Measurements from ENCODE around the gene NTRK2. TPM values are rescaled to one million over a fixed set of nuclear protein-coding genes. Genes with fewer than 3 reads are reported as not detected.
"Not testable (repeated sequence)": the region's sequence is repeated elsewhere in the genome, so short reads cannot be mapped to it uniquely, and the experiment has no call there.

NTRK2 gene
- total RNA-seq, 1 donor from 2014 or later, result 0.07 TPM

- ChIA-PET POLR2A (no interaction called here), CTCF (no interaction called here)
- DNase-seq, result no peak
- Mint-ChIP-seq H3K27me3 (no peaks in the 10 kb centered on the region), H3K4me1 (no peaks in the 10 kb centered on the region), H3K4me3 (no peak overlapping the region), H3K27ac (no peak overlapping the region), H3K36me3 (ENCODE audit: low read depth) (no peaks in the 10 kb centered on the region), H3K9me3 (no peaks in the 10 kb centered on the region)
- ATAC-seq (ENCODE audit: low read depth), result no peak
- TF ChIP-seq CTCF (IDR thresholded peaks at IDR 0.05), result no peak
- intact Hi-C loops (cut with micrococcal nuclease), result no loop called here
These were observed 393.0 kb downstream of the NTRK2 start for GRCh38 chr9:85062385-85063022.

GRCh38 chr9:85064811-85065371, 395.4 kb downstream of the NTRK2 start:
- DNase-seq, result no peak
- ChIA-PET CTCF (no interaction called here), POLR2A (no interaction called here)
- TF ChIP-seq CTCF (IDR thresholded peaks at IDR 0.05), result no peak
- intact Hi-C loops (cut with micrococcal nuclease), result no loop called here
- no peaks in the 10 kb centered on the region for H3K27me3 Mint-ChIP-seq
- no peaks in the 10 kb centered on the region for H3K4me1 Mint-ChIP-seq
- no peak for ATAC-seq (ENCODE audit: low read depth)
- no peak overlapping the region for H3K4me3 Mint-ChIP-seq
- H3K27ac Mint-ChIP-seq, result no peak overlapping the region
- peaks cover 3% of the 10 kb centered on the region for H3K9me3 Mint-ChIP-seq
- no peaks in the 10 kb centered on the region for H3K36me3 Mint-ChIP-seq (ENCODE audit: low read depth)

GRCh38 chr9:85067792-85068191, 398.3 kb downstream of the NTRK2 start:
- TF ChIP-seq CTCF (IDR thresholded peaks at IDR 0.05), result no peak
- ChIA-PET CTCF (no interaction called here), POLR2A (no interaction called here)
- intact Hi-C loops (cut with micrococcal nuclease), result no loop called here
- peaks cover 3% of the 10 kb centered on the region for H3K9me3 Mint-ChIP-seq
- DNase-seq, result no peak
- no peak for ATAC-seq (ENCODE audit: low read depth)
- no peaks in the 10 kb centered on the region for H3K27me3 Mint-ChIP-seq
- H3K27ac Mint-ChIP-seq, result no peak overlapping the region
- H3K36me3 Mint-ChIP-seq (ENCODE audit: low read depth), result no peaks in the 10 kb centered on the region
- no peak overlapping the region for H3K4me3 Mint-ChIP-seq
- no peaks in the 10 kb centered on the region for H3K4me1 Mint-ChIP-seq

- CTCF ChIA-PET; H3K4me3 Mint-ChIP-seq; H3K36me3 Mint-ChIP-seq (ENCODE audit: low read depth); ATAC-seq (ENCODE audit: low read depth); DNase-seq; H3K27ac Mint-ChIP-seq; POLR2A ChIA-PET; H3K27me3 Mint-ChIP-seq; H3K4me1 Mint-ChIP-seq; H3K9me3 Mint-ChIP-seq; intact Hi-C loops (cut with micrococcal nuclease): not testable (repeated sequence)
These were observed 399.9 kb downstream of the NTRK2 start for GRCh38 chr9:85069421-85069820.

Data from activated B cell treated with CpG ODN at 0.5 μM for 24 hours (primary cell).